ENCODE measurements around the gene KIAA1958.

GRCh38 chr9:112699230-112699629 lies 212.6 kb downstream of the KIAA1958 start:
- TF ChIP-seq CTCF (IDR thresholded peaks at IDR 0.05) (no peak), POLR2A (IDR thresholded peaks at IDR 0.05) (no peak)
